Measurements from ENCODE around the gene PRR5. TPM values are rescaled to one million over a fixed set of nuclear protein-coding genes. Genes with fewer than 3 reads are reported as not detected.

PRR5 gene
- total and polyA plus RNA-seq, 2 donors (not counting 1 experiment from before 2014, with no cell fraction given), result 18.4 to 36.1 TPM

GRCh38 chr22:44727148-44727547 lies 25.1 kb downstream of the PRR5 start:
- H3K9me3 Mint-ChIP-seq (ENCODE audit: insufficient read depth), result no peaks in the 10 kb centered on the region
- peaks cover 7% of the 10 kb centered on the region for H3K4me1 Mint-ChIP-seq
- 99% methylated on average over 21 of the region's 21 CpGs for WGBS (ENCODE audit: insufficient coverage)
- ChIA-PET CTCF (no interaction called here), POLR2A (no interaction called here)
- H3K9ac ChIP-seq (ENCODE audit: low read length), result no peak overlapping the region
- intact Hi-C loops (cut with micrococcal nuclease), result no loop called here
- peaks cover 0 to 7% of the 10 kb centered on the region in 2 experiments for H3K36me3 ChIP-seq (replicated peaks in 1 of 2; ENCODE audit: control extremely low read depth in 1 of 2, control insufficient read depth in 1 of 2, extremely low read depth in 1 of 2, insufficient read depth in 2 of 2, low read length in 1 of 2)
- no peak overlapping the region for H3K27ac ChIP-seq (ENCODE audit: low read length in 2 of 2)
- no peak for TF ChIP-seq EZH2 (IDR thresholded peaks at IDR 0.05; ENCODE audit: borderline replicate concordance, insufficient read depth, low read depth, low read length, poor library complexity, severe bottlenecking)
- TF ChIP-seq CTCF (IDR thresholded peaks at IDR 0.05), result no peak
- no peaks in the 10 kb centered on the region for H4K20me1 ChIP-seq (ENCODE audit: control insufficient read depth, insufficient read depth, low read length, poor library complexity, severe bottlenecking)
- no peaks in the 10 kb centered on the region for H3K27me3 Mint-ChIP-seq
- H3K4me2 ChIP-seq (replicated peaks; ENCODE audit: low read depth, low read length, poor library complexity, severe bottlenecking), result no peak overlapping the region
- no peak overlapping the region for H3K27ac Mint-ChIP-seq
- peaks cover 0 to 13% of the 10 kb centered on the region in 2 donors for H3K4me1 ChIP-seq (ENCODE audit: control insufficient read depth in 2 of 2, insufficient read depth in 2 of 2, low read length in 2 of 2)
- no peak overlapping the region for H3K4me3 ChIP-seq (ENCODE audit: control extremely low read depth in 1 of 5, extremely low read depth in 1 of 5, insufficient read depth in 1 of 5, low read depth in 2 of 5, low read length in 4 of 5)
- ATAC-seq (ENCODE audit: low read depth) (no peak), DNase-seq (no peak)
- no peaks in the 10 kb centered on the region for H3K27me3 ChIP-seq (replicated peaks in 1 of 4; ENCODE audit: control extremely low read depth in 1 of 4, control insufficient read depth in 3 of 4, insufficient read depth in 4 of 4, low read length in 3 of 4)
- H3K9me3 ChIP-seq (ENCODE audit: control extremely low read depth in 1 of 3, control insufficient read depth in 2 of 3, insufficient read depth in 1 of 3, low read length in 2 of 3), result no peaks in the 10 kb centered on the region
- no peak overlapping the region for H3K4me3 Mint-ChIP-seq
- H2AFZ ChIP-seq (ENCODE audit: insufficient read depth, low read depth, low read length, poor library complexity, severe bottlenecking), result no peak overlapping the region
- H3K79me2 ChIP-seq (ENCODE audit: control insufficient read depth, insufficient read depth, low read length), result no peaks in the 10 kb centered on the region

GRCh38 chr22:44727709-44728108 lies 25.7 kb downstream of the PRR5 start:
- POLR2A ChIA-PET, result no interaction called here
- Mint-ChIP-seq H3K27me3 (no peaks in the 10 kb centered on the region), H3K4me1 (peaks cover 7% of the 10 kb centered on the region), H3K9me3 (ENCODE audit: insufficient read depth) (no peaks in the 10 kb centered on the region), H3K27ac (no peak overlapping the region), H3K4me3 (no peak overlapping the region)
- Histone ChIP-seq H3K27me3 (replicated peaks in 1 of 4; ENCODE audit: control extremely low read depth in 1 of 4, control insufficient read depth in 3 of 4, insufficient read depth in 4 of 4, low read length in 3 of 4) (no peaks in the 10 kb centered on the region), H3K4me1 (ENCODE audit: control insufficient read depth in 2 of 2, insufficient read depth in 2 of 2, low read length in 2 of 2) (peaks cover 0 to 13% of the 10 kb centered on the region in 2 donors), H3K4me3 (ENCODE audit: control extremely low read depth in 1 of 5, extremely low read depth in 1 of 5, insufficient read depth in 1 of 5, low read depth in 2 of 5, low read length in 4 of 5) (no peak overlapping the region), H3K9me3 (ENCODE audit: control extremely low read depth in 1 of 3, control insufficient read depth in 2 of 3, insufficient read depth in 1 of 3, low read length in 2 of 3) (no peaks in the 10 kb centered on the region), H3K27ac (ENCODE audit: low read length in 2 of 2) (no peak overlapping the region), H3K9ac (ENCODE audit: low read length) (no peak overlapping the region), H4K20me1 (ENCODE audit: control insufficient read depth, insufficient read depth, low read length, poor library complexity, severe bottlenecking) (no peaks in the 10 kb centered on the region), H3K79me2 (ENCODE audit: control insufficient read depth, insufficient read depth, low read length) (no peaks in the 10 kb centered on the region), H2AFZ (ENCODE audit: insufficient read depth, low read depth, low read length, poor library complexity, severe bottlenecking) (no peak overlapping the region), H3K4me2 (replicated peaks; ENCODE audit: low read depth, low read length, poor library complexity, severe bottlenecking) (no peak overlapping the region), H3K36me3 (replicated peaks in 1 of 2; ENCODE audit: control extremely low read depth in 1 of 2, control insufficient read depth in 1 of 2, extremely low read depth in 1 of 2, insufficient read depth in 2 of 2, low read length in 1 of 2) (peaks cover 0 to 7% of the 10 kb centered on the region in 2 experiments)
- WGBS (ENCODE audit: insufficient coverage), result 92% methylated on average over 12 of the region's 13 CpGs
- DNase-seq (no peak), ATAC-seq (ENCODE audit: low read depth) (no peak)
- intact Hi-C loops (cut with micrococcal nuclease), result no loop called here
- TF ChIP-seq EZH2 (IDR thresholded peaks at IDR 0.05; ENCODE audit: borderline replicate concordance, insufficient read depth, low read depth, low read length, poor library complexity, severe bottlenecking) (no peak), CTCF (IDR thresholded peaks at IDR 0.05) (no peak)
- CTCF ChIA-PET, result no interaction called here

Measured in B cell (primary cell).